GM12878 (cell line): ENCODE measurements around the gene DDX39A. TPM values are rescaled to one million over a fixed set of nuclear protein-coding genes. Genes with fewer than 3 reads are reported as not detected.

Experiments
- ATF3 ChIP-seq: IDR thresholded peaks from 2 replicates; pipeline ENCODE4 v1.6.1; 2011; ENCODE audit warnings: low read depth, mild to moderate bottlenecking, low read length, moderate library complexity, borderline replicate concordance; ENCODE audit errors: extremely low read depth
- BHLHE40 ChIP-seq, 2 experiments: fragments of 450-650 bp in 1 of 2; IDR thresholded peaks; 2 replicates each; pipeline ENCODE4 v1.6.1; 2011 to 2017; ENCODE audit warnings: low read depth in 2 of 2, borderline replicate concordance in 1 of 2, improper control_type of control experiment in 1 of 2, low read length in 1 of 2, mild to moderate bottlenecking in 1 of 2
- CBX5 ChIP-seq: sonication (generic); IDR thresholded peaks from 2 replicates; pipeline ENCODE4 v1.6.1; 2016; ENCODE audit warnings: low read depth, moderate library complexity, mild to moderate bottlenecking, inconsistent platforms
- CHD1 ChIP-seq: IDR thresholded peaks from 2 replicates; pipeline ENCODE4 v1.6.1; 2012; ENCODE audit warnings: low read depth, low read length, improper control_type of control experiment
- CREM ChIP-seq: IDR thresholded peaks from 2 replicates; pipeline ENCODE4 v1.6.1; 2014; ENCODE audit warnings: antibody characterized with exemption, low read depth
- CUX1 ChIP-seq: IDR thresholded peaks from 2 replicates; pipeline ENCODE4 v1.6.1; 2012; ENCODE audit warnings: improper control_type of control experiment, low read depth, low read length; ENCODE audit not compliant: insufficient replicate concordance
- ELK1 ChIP-seq: IDR thresholded peaks from 2 replicates; pipeline ENCODE4 v1.6.1; 2012; ENCODE audit warnings: low read depth, low read length, improper control_type of control experiment
- ESRRA ChIP-seq: IDR thresholded peaks from 2 replicates; pipeline ENCODE4 v1.6.1; 2012; ENCODE audit warnings: mild to moderate bottlenecking, low read length, improper control_type of control experiment
- IRF5 ChIP-seq: fragments of 450-650 bp; IDR thresholded peaks from 2 replicates; pipeline ENCODE4 v1.6.1; 2017; ENCODE audit warnings: borderline replicate concordance
- MTA2 ChIP-seq: fragments of 450-650 bp; IDR thresholded peaks from 2 replicates; pipeline ENCODE4 v1.6.1; 2016; ENCODE audit warnings: low read depth, mild to moderate bottlenecking, moderate library complexity
- NFIC ChIP-seq: IDR thresholded peaks from 2 replicates; pipeline ENCODE4 v1.6.1; 2012; ENCODE audit warnings: low read depth, mild to moderate bottlenecking, inconsistent platforms, low read length, moderate library complexity
- NR2F1 ChIP-seq: fragments of 450-650 bp; conservative IDR thresholded peaks from 2 replicates; pipeline ENCODE4 v1.6.1; 2017; ENCODE audit warnings: mild to moderate bottlenecking
- RELA ChIP-seq: fragments of 450-650 bp; IDR thresholded peaks from 2 replicates; pipeline ENCODE4 v1.8.0; 2014; ENCODE audit warnings: borderline replicate concordance; ENCODE audit not compliant: partially characterized antibody
- SMAD5 ChIP-seq: IDR thresholded peaks from 2 replicates; pipeline ENCODE4 v1.6.1; 2016; ENCODE audit warnings: antibody characterized with exemption, low read depth
- SREBF1 ChIP-seq: IDR thresholded peaks from 2 replicates; pipeline ENCODE4 v1.6.1; 2012; ENCODE audit warnings: mild to moderate bottlenecking, low read length
- TAF1 ChIP-seq: IDR thresholded peaks from 2 replicates; pipeline ENCODE4 v1.6.1; 2011; ENCODE audit warnings: mild to moderate bottlenecking, low read depth, low read length, borderline replicate concordance
- TARDBP ChIP-seq: IDR thresholded peaks from 2 replicates; pipeline ENCODE4 v1.6.1; 2016; ENCODE audit warnings: borderline replicate concordance
- TCF12 ChIP-seq: IDR thresholded peaks from 2 replicates; pipeline ENCODE4 v1.6.1; 2011; ENCODE audit warnings: low read depth, mild to moderate bottlenecking, low read length
- YY1 ChIP-seq: IDR thresholded peaks from 2 replicates; pipeline ENCODE4 v1.6.1; 2011; ENCODE audit warnings: low read depth, mild to moderate bottlenecking, low read length
- ZNF24 ChIP-seq: fragments of 450-650 bp; IDR thresholded peaks from 2 replicates; pipeline ENCODE4 v1.6.1; 2017; ENCODE audit warnings: antibody characterized with exemption, mild to moderate bottlenecking
- ZNF384 ChIP-seq: IDR thresholded peaks from 2 replicates; pipeline ENCODE4 v1.6.1; 2012; ENCODE audit warnings: low read depth, mild to moderate bottlenecking, low read length, improper control_type of control experiment, borderline replicate concordance
- polyA plus RNA-seq, 11 experiments: library from polyadenylated mRNA; depleted of rRNA in 4 of 11; unstranded in 6 of 11; stranded (reverse) in 5 of 11; fragments of >200 nt; fragmentation: Nextera tagmentation in 4 of 11; fragmentation: Illumina TruSeq in 1 of 11; extraction: Ambion mirVana in 4 of 11; extraction: Trizol in 1 of 11; gene quantifications; 1 replicate in 1 of 11; 2 replicates in 10 of 11; pipeline versions ENCODE4 v1.2.1 to v1.2.3, GENCODE V29; 2011 to 2016; ENCODE audit warnings: inconsistent platforms in 2 of 11, missing spikeins in 2 of 11, low read depth in 1 of 11
- total RNA-seq, 4 experiments: library from RNA; depleted of rRNA in 3 of 4; stranded (reverse); fragments of >200 nt in 3 of 4; fragmentation: Illumina TruSeq in 1 of 4; extraction: Trizol in 1 of 4; gene quantifications; 2 replicates each; pipeline versions ENCODE4 v1.2.1 to v1.2.3, GENCODE V29; 2013 to 2021

Gene DDX39A
- total and polyA plus RNA-seq, 10 of the 15 experiments (the other 5 are each of a cell fraction or from before 2014, with no cell fraction given), result 113 to 378 (median 224) TPM

- TF ChIP-seq CUX1, result no peak
- no peak for TF ChIP-seq IRF5
- no peak for TF ChIP-seq TARDBP
- TF ChIP-seq RELA, result no peak
- peak; percentile 63 for TF ChIP-seq NR2F1
- TF ChIP-seq SREBF1, result no peak
- TF ChIP-seq CREM, result no peak
- peak; percentile 81 for TF ChIP-seq YY1
- no peak for TF ChIP-seq ZNF384
- TF ChIP-seq ELK1, result no peak
- no peak for TF ChIP-seq ESRRA
- 0 out of 2 replicates have a peak, but pooled peaks have one; percentile 47 for TF ChIP-seq TCF12
- no peak for TF ChIP-seq TAF1
- TF ChIP-seq ZNF24, result no peak
- no peak for TF ChIP-seq MTA2
- no peak for TF ChIP-seq SMAD5
- TF ChIP-seq BHLHE40 (IDR thresholded peaks at IDR 0.05; ENCODE audit: borderline replicate concordance in 1 of 2, low read depth in 2 of 2, low read length in 1 of 2), result peak in 1 of 2 experiments; percentile 52; a peak in 1 of 4 replicates
- no peak for TF ChIP-seq NFIC
- no peak for TF ChIP-seq CBX5
- no peak for TF ChIP-seq ATF3
- no peak for TF ChIP-seq CHD1
Observed at GRCh38 chr19:14405758-14406644, 13.1 kb downstream of the DDX39A start (continued).
